NCI-H2227 treated with DMSO at 0.1 percent for 48 hours (cell line): ENCODE data around the gene GRK3.

Experiments
- DNase-seq: peaks from one replicate; lab custom pipeline; 2025; lab: John Stamatoyannopoulos, UW

The GRK3 gene

GRCh38 chr22:25626624-25626990 is 62.1 kb downstream of the GRK3 start:
- DNase-seq: no peak

- DNase-seq: no peak
These were observed 62.9 kb downstream of the GRK3 start for GRCh38 chr22:25627271-25627852.

- no peak for DNase-seq
These were observed 64.0 kb downstream of the GRK3 start for GRCh38 chr22:25628494-25628893.

- no peak for DNase-seq
These were observed 65.1 kb downstream of the GRK3 start for GRCh38 chr22:25629613-25630012.

- no peak for DNase-seq
These were observed 66.0 kb downstream of the GRK3 start for GRCh38 chr22:25630447-25630846.

GRCh38 chr22:25636323-25636722 is 71.8 kb downstream of the GRK3 start:
- DNase-seq: no peak

- DNase-seq: no peak
These were observed 72.6 kb downstream of the GRK3 start for GRCh38 chr22:25637032-25637431.

GRCh38 chr22:25637672-25638071 is 73.2 kb downstream of the GRK3 start:
- no peak for DNase-seq

GRCh38 chr22:25638638-25639037 is 74.2 kb downstream of the GRK3 start:
- DNase-seq: no peak

GRCh38 chr22:25641650-25642049 is 77.2 kb downstream of the GRK3 start:
- DNase-seq: no peak

- DNase-seq: no peak
These were observed 78.9 kb downstream of the GRK3 start for GRCh38 chr22:25643232-25644000.

- DNase-seq: no peak
These were observed 79.6 kb downstream of the GRK3 start for GRCh38 chr22:25644122-25644521.

GRCh38 chr22:25645266-25645665 is 80.8 kb downstream of the GRK3 start:
- DNase-seq: no peak

GRCh38 chr22:25645964-25646363 is 81.5 kb downstream of the GRK3 start:
- no peak for DNase-seq

GRCh38 chr22:25650833-25651232 is 86.4 kb downstream of the GRK3 start:
- no peak for DNase-seq

GRCh38 chr22:25651332-25652085 is 87.0 kb downstream of the GRK3 start:
- no peak for DNase-seq

GRCh38 chr22:25654676-25655075 is 90.2 kb downstream of the GRK3 start:
- no peak for DNase-seq

GRCh38 chr22:25655371-25655935 is 91.0 kb downstream of the GRK3 start:
- no peak for DNase-seq

GRCh38 chr22:25656724-25657123 is 92.2 kb downstream of the GRK3 start:
- no peak for DNase-seq

GRCh38 chr22:25658633-25659032 is 94.2 kb downstream of the GRK3 start:
- no peak for DNase-seq

GRCh38 chr22:25659413-25659812 is 94.9 kb downstream of the GRK3 start:
- DNase-seq: no peak

- no peak for DNase-seq
These were observed 95.9 kb downstream of the GRK3 start for GRCh38 chr22:25660336-25660735.

GRCh38 chr22:25661073-25661472 is 96.6 kb downstream of the GRK3 start:
- DNase-seq: no peak
